DND-41 (cell line): Measurements from ENCODE around the gene ANKRD40.

Experiments used
- ATAC-seq: fragments of 200-7000 bp; cut with Tn5 transposase; 3 replicates; pipeline ENCODE4 v1.9.1; 2021; ENCODE audit warnings: low read depth; ENCODE audit not compliant: insufficient read depth
- DNase-seq: peaks from one replicate; pipeline ENCODE4 v3.0.0-alpha.2; 2020
- H2AFZ ChIP-seq: 2 replicates; pipeline ENCODE4 v1.6.0; 2012; ENCODE audit warnings: low read depth, low read length
- H3K27ac ChIP-seq: 2 replicates; pipeline ENCODE4 v1.5.1; 2012; ENCODE audit warnings: low read length, inconsistent platforms
- H3K27me3 ChIP-seq: fragments of 200-600 bp; sonication (generic); 2 replicates; pipeline ENCODE4 v1.6.0; 2012; ENCODE audit warnings: low read length, mild to moderate bottlenecking, inconsistent platforms; ENCODE audit not compliant: insufficient read depth, poor library complexity
- H3K36me3 ChIP-seq: 2 replicates; pipeline ENCODE4 v1.5.1; 2012; ENCODE audit warnings: low read length, inconsistent platforms; ENCODE audit not compliant: insufficient read depth
- H3K4me1 ChIP-seq: 2 replicates; pipeline ENCODE4 v1.5.1; 2012; ENCODE audit warnings: mild to moderate bottlenecking, low read length; ENCODE audit not compliant: insufficient read depth
- H3K4me2 ChIP-seq: 2 replicates; pipeline ENCODE4 v1.6.0; 2012; ENCODE audit warnings: mild to moderate bottlenecking, moderate library complexity, low read length, inconsistent platforms; ENCODE audit not compliant: insufficient read depth
- H3K4me3 ChIP-seq, 2 experiments: fragments of 200-600 bp in 1 of 2; shearing (Covaris generic) in 1 of 2; 2 replicates each; pipeline ENCODE4 v1.5.1; 2012 to 2016; ENCODE audit warnings: inconsistent platforms in 2 of 2, low read length in 2 of 2, mild to moderate bottlenecking in 2 of 2, low read depth in 1 of 2, moderate library complexity in 1 of 2
- H3K79me2 ChIP-seq: 2 replicates; pipeline ENCODE4 v1.6.0; 2012; ENCODE audit warnings: low read length, inconsistent platforms; ENCODE audit not compliant: insufficient read depth
- H3K9ac ChIP-seq: 2 replicates; pipeline ENCODE4 v1.6.0; 2012; ENCODE audit warnings: low read depth, mild to moderate bottlenecking, inconsistent platforms, low read length, moderate library complexity
- H3K9me3 ChIP-seq: 2 replicates; pipeline ENCODE4 v1.5.1; 2012; ENCODE audit warnings: low read length, moderate library complexity, mild to moderate bottlenecking, inconsistent platforms; ENCODE audit not compliant: insufficient read depth, severe bottlenecking
- H4K20me1 ChIP-seq: 2 replicates; pipeline ENCODE4 v1.6.0; 2012; ENCODE audit warnings: low read length; ENCODE audit not compliant: insufficient read depth
- CTCF ChIP-seq: IDR thresholded peaks from 2 replicates; pipeline ENCODE4 v1.5.1; 2012; ENCODE audit warnings: borderline replicate concordance, low read length, moderate library complexity, mild to moderate bottlenecking; ENCODE audit not compliant: poor library complexity, severe bottlenecking; ENCODE audit errors: extremely low read depth
- EZH2 ChIP-seq: IDR thresholded peaks from 3 replicates; pipeline ENCODE4 v1.6.1; 2012; ENCODE audit warnings: borderline replicate concordance, low read depth, mild to moderate bottlenecking, moderate library complexity, low read length, inconsistent platforms; ENCODE audit not compliant: severe bottlenecking

The ANKRD40 gene

GRCh38 chr17:50684288-50684611 lies 23.5 kb downstream of the ANKRD40 start:
- Histone ChIP-seq H2AFZ (no peak overlapping the region), H3K9ac (no peak overlapping the region), H3K4me1 (no peaks in the 10 kb centered on the region), H3K4me3 (no peak overlapping the region), H4K20me1 (no peaks in the 10 kb centered on the region), H3K27me3 (no peaks in the 10 kb centered on the region), H3K9me3 (no peaks in the 10 kb centered on the region), H3K79me2 (no peaks in the 10 kb centered on the region), H3K4me2 (no peak overlapping the region), H3K36me3 (no peaks in the 10 kb centered on the region), H3K27ac (no peak overlapping the region)
- DNase-seq = no peak
- TF ChIP-seq EZH2 (no peak), CTCF (no peak)
- ATAC-seq = no peak

GRCh38 chr17:50683434-50684287 lies 24.1 kb downstream of the ANKRD40 start:
- Histone ChIP-seq H2AFZ (no peak overlapping the region), H3K79me2 (no peaks in the 10 kb centered on the region), H3K9ac (no peak overlapping the region), H3K4me2 (no peak overlapping the region), H3K27ac (no peak overlapping the region), H3K4me3 (no peak overlapping the region), H3K4me1 (no peaks in the 10 kb centered on the region), H3K9me3 (no peaks in the 10 kb centered on the region), H3K36me3 (no peaks in the 10 kb centered on the region), H3K27me3 (no peaks in the 10 kb centered on the region), H4K20me1 (no peaks in the 10 kb centered on the region)
- TF ChIP-seq CTCF (no peak), EZH2 (no peak)
- ATAC-seq = no peak
- no peak for DNase-seq

GRCh38 chr17:50682938-50683337 lies 24.8 kb downstream of the ANKRD40 start:
- H3K4me1 ChIP-seq = no peaks in the 10 kb centered on the region
- no peak for TF ChIP-seq EZH2
- TF ChIP-seq CTCF = no peak
- no peaks in the 10 kb centered on the region for H3K9me3 ChIP-seq
- no peak overlapping the region for H3K4me3 ChIP-seq
- H3K9ac ChIP-seq = no peak overlapping the region
- H2AFZ ChIP-seq = no peak overlapping the region
- H3K36me3 ChIP-seq = no peaks in the 10 kb centered on the region
- H3K79me2 ChIP-seq = no peaks in the 10 kb centered on the region
- ATAC-seq = no peak
- no peak overlapping the region for H3K4me2 ChIP-seq
- H4K20me1 ChIP-seq = no peaks in the 10 kb centered on the region
- no peaks in the 10 kb centered on the region for H3K27me3 ChIP-seq
- no peak for DNase-seq
- H3K27ac ChIP-seq = no peak overlapping the region
